Keratinocyte (primary cell): Measurements from ENCODE around the gene DTD1.

Experiments used
- EZH2 ChIP-seq: IDR thresholded peaks from one replicate; pipeline ENCODE4 v1.6.1; 2012; ENCODE audit warnings: inconsistent platforms, mild to moderate bottlenecking, low read length, moderate library complexity
- TF ChIP-seq, protein P1 (sequence below), 3 experiments: IDR thresholded peaks in 1 of 3; conservative IDR thresholded peaks in 1 of 3; optimal IDR thresholded peaks in 1 of 3; 2 replicates in 2 of 3; 3 replicates in 1 of 3; pipeline versions ENCODE3 to v1.5.1; 2011; ENCODE audit warnings: low read length in 3 of 3, mild to moderate bottlenecking in 3 of 3, moderate library complexity in 2 of 3, control low read depth in 1 of 3, inconsistent platforms in 1 of 3; ENCODE audit not compliant: insufficient read depth in 2 of 3; ENCODE audit errors: extremely low read depth in 1 of 3

DNA sequence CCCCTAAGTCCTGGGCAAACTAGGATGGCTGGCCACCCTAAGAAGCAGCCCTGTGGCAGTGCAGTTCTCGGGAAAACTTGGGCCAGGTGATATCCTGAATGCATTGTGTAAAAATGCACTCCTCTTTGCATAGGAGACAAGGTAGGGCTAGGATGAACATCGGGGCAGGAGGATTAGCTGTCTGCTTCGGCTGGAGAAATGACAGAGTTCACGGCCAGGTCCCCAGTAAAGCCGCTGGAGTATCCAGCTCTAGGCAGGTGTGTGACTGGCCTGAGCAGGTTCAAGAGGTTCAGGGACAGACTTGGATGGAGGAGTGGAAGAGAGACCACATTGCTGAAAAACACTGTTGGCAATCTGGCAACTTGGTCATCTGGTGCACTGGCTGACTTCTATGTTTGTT is 26.4 kb downstream of the DTD1 start:
- TF ChIP-seq, protein P1, sequence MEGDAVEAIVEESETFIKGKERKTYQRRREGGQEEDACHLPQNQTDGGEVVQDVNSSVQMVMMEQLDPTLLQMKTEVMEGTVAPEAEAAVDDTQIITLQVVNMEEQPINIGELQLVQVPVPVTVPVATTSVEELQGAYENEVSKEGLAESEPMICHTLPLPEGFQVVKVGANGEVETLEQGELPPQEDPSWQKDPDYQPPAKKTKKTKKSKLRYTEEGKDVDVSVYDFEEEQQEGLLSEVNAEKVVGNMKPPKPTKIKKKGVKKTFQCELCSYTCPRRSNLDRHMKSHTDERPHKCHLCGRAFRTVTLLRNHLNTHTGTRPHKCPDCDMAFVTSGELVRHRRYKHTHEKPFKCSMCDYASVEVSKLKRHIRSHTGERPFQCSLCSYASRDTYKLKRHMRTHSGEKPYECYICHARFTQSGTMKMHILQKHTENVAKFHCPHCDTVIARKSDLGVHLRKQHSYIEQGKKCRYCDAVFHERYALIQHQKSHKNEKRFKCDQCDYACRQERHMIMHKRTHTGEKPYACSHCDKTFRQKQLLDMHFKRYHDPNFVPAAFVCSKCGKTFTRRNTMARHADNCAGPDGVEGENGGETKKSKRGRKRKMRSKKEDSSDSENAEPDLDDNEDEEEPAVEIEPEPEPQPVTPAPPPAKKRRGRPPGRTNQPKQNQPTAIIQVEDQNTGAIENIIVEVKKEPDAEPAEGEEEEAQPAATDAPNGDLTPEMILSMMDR (optimal IDR thresholded peaks at IDR 0.05 in 1 of 3, IDR thresholded peaks at IDR 0.05 in 1 of 3, conservative IDR thresholded peaks at IDR 0.05 in 1 of 3; ENCODE audit: extremely low read depth in 1 of 3, insufficient read depth in 2 of 3, low read length in 3 of 3): no peak
- no peak for TF ChIP-seq EZH2
